Stimulated activated CD4-positive, alpha-beta T cell treated with anti-CD3 and anti-CD28 coated beads, Interleukin-15, amount 100 ng/mL, for 24 hours (primary cell): ENCODE results near the gene ZNF488.

Experiments used
- DNase-seq: peaks from one replicate; pipeline ENCODE4 v3.0.0-alpha.2; 2020

Gene ZNF488

DNA sequence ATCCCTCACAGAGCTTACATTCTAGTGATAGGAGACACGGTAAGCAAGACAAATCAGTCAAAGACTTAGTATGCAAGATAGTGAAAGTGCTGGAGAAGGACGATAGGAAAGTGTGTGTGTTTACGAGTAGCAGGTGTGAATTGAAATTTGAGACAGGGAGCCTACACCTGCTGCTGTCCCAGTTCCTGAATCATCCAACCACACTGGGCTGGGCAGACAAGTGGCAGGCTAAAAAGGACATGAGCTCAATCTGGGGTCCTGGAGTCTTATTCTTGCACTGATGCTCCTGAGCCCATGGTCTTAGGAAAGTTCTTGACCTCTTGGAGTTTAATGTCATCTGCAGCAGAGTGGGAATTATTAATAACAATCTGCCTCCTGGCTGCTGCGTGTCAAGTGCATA lies 19.7 kb downstream of the ZNF488 start:
- no peak for DNase-seq

DNA sequence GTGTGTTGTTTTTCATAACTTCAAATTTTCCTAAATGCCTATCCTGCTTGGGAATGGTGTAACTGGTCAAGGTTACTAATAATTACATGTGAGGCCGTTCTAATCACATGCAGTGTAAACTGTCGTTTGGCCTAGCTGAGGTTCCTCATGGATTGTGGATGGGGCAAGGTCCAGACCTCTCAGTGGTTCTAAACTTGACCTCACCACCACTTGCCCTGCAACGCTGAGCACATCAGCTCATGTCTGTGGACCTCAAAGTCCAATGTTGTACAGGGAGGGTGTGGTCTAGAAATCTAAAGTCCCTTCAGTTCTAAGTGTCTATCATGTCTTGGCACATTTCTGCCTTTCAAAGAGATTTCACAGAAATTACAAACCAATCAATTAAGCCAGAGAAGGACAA lies 20.3 kb downstream of the ZNF488 start:
- DNase-seq, result no peak

DNA sequence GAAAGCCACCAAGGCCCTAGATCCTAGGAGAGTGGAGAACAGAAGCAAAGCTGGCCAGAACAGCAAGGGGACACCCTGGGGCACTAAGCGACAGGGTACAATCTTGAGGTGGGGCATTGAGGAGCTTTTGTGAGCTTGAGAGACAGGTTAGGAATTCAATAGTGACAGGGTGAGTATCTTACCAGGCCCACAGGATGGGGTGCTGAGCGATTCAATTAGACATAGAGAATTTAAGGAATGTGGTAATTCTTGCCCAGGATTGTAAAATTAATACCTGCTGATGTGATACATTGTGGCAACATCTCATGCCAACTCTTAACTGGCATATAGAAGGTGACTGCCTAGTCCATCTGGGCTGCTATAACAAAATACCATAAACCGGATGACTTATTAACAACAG lies 21.9 kb downstream of the ZNF488 start:
- DNase-seq, result no peak

DNA sequence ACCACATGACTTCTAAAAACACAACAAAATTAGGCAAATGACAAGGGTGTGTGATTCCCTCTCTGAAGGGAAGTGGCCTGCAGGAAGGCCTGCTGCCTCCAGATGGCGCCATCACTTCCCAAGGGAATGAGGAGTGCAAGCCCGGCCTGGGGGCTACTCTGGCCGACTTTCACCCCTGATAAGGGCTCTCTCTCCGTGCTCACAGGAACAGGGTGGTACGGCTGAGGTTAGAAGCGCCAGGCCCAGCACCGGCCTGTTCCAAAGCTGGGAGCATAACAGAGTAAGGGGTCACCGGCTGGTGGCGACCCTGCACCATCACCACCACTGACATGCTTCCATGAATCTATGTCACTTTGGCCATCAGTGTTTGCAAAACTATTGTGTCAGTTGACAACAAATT lies 22.8 kb downstream of the ZNF488 start:
- peak; percentile 59 for DNase-seq

DNA sequence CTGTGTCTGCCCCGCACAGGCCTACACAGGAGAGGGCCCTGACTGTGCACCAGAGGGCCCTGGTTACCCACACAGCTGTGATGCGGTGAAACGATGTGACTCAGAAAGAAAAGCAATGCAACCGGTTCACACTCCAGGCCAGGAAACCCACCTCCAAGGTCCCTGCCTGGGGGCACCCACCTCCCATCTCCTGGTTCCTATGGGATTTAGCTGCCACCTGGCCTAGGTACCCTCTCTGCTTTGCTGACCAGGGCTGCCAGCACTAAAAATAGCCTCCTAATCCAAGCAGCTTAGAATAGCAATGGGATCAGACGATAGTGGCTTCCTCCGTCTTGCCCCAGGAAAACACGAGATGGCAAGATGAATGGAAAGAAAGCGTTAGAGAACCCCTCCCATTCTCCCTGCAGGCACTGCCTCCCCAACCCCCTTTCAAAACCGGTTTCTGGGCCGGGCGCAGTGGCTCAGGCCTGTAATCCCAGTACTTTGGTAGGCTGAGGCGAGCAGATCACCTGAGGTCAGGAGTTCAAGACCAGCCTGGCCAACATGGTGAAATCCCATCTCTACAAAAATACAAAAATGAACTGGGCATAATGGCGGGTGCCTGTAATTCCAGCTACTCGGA lies 23.6 kb downstream of the ZNF488 start:
- no peak for DNase-seq

DNA sequence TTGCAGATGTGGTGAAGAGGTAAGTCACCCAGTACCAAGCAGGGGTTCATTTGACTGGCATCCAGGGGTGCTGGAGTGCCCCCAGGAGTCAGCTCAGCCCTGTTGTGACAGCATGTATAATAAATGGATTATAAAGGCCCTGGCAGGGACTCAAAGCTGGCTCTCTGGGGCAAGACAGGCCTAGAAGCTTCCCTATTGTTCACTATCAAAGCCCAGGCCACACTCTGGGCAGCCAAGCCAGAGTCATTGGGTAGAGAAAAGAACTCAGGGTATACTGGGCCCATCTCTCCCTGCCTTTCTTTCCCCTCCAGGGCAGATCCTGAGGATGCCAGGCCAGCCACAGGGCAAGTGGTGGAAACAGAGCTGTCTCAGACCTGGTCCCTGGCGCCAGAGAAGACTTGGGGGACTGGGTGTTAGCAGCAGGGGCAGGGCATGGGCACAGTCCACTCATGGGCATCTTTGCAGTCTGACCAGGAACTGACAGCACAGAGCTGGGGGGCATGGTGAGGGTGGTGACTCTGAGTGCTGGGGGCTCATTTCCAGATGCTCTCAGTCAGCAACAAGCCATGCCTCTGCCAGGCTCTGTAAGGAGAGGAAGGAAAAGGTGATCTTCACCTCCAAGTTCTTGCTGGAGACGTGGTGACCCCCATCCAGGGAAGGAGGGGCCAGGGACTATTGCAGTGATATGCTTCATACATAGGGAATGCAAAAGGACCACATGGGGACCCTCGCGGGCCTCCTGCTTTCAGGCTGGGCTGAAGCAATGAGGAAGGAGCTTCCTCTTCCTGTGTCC lies 24.3 kb downstream of the ZNF488 start:
- no peak for DNase-seq

DNA sequence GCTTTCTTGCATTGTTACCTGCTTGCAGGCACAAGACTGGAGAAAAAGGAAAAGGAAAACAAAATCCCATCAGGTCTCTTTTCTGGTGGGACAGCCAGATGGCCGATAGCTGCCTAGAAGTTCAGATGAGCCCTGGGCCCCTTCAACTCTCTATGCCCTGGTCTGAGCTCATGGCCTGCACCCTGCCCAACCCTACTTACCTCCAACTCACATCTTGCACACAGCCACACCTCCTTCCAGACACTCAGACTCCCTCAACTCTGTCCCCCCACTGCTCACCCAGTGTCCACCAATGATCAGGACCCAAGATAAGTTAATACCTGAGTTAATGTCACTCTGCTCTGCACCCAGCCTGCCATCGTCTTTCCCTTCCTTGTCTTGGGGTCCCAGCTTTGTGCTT lies 25.0 kb downstream of the ZNF488 start:
- no peak for DNase-seq

DNA sequence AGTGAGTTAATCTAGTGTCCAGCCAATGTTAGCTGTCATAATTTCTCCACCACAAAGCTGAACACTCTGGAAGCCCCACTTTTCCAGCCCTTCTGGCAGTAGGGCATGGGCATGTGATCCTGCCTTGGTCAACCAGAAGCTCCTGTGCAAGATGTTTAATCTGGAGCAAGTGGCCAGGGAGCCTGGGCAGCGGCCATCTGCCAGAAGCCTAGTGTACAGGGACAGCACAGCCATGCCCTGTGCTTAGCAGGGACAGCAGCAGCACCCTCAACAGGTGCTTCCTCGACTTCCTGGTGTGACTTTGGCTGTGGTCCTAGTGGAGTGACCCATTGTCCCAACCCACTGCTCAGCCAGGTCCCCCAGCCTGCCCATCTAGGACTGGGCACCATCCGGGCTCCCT lies 25.6 kb downstream of the ZNF488 start:
- DNase-seq, result no peak

DNA sequence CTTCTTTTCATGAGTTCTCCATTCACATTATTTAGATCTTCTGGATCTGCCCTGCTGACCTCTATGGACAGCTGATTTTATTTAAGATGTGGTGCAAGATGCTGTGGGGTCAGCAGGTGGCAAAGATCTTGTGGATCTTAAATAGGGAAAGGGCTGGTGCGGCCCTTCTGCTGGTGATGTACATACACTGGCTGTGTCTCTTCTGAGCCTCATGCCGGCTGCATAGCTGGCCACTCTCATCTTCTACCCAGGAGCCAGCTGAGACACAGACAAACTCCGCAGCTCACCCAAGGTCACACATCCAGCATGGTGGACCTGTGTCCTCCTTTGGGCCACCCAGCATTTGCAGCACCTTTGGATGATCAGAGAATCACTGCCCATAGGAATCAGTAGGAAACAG lies 26.2 kb downstream of the ZNF488 start:
- no peak for DNase-seq

DNA sequence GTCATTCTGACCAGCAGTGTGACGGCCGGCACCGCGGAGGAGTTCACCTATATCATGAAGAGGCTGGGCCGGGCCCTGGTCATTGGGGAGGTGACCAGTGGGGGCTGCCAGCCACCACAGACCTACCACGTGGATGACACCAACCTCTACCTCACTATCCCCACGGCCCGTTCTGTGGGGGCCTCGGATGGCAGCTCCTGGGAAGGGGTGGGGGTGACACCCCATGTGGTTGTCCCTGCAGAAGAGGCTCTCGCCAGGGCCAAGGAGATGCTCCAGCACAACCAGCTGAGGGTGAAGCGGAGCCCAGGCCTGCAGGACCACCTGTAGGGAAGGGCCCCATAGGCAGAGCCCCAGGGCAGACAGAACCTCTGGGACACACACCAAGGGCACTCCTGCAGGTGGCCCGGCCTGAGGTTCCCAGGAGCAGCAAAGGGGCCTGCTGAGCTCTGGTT lies 26.9 kb downstream of the ZNF488 start:
- DNase-seq, result no peak

DNA sequence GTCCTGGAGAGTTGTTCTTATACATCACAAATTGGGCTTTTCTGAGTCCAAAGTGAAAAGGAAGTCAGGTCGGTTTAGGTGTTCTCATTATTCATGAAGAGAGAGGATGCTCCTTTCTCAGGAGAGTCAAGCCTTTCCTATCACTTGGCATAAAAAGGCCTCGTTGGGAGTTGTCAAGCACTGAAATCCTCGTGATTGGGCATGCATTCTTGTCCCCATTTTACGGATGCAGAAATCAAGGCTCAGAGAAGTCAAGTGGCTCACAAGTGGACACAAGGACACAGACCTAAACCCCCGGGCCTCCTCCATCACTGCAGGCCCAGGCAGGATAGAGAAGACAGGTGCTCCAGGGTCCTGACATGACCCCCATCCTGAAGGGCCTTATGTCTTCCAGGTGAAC lies 27.4 kb downstream of the ZNF488 start:
- no peak for DNase-seq

DNA sequence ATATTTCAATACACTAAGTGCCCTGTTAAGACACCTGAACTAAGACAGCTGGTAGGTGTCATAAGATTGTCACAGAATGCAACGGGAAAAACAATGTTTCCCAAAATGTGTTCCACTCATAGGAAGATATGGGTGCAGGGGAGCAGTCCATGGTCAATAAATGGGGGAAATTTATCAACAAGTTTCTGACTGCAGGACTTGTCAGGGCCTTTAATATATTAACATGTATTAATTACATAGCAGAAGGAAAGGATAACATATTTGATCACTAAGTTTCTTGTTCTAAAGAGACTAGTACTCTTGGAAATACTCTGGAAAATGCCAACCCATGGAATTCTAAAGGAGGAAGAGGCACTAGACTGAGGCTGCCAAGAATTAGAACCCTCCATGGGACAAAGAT lies 29.2 kb downstream of the ZNF488 start:
- DNase-seq, result no peak

DNA sequence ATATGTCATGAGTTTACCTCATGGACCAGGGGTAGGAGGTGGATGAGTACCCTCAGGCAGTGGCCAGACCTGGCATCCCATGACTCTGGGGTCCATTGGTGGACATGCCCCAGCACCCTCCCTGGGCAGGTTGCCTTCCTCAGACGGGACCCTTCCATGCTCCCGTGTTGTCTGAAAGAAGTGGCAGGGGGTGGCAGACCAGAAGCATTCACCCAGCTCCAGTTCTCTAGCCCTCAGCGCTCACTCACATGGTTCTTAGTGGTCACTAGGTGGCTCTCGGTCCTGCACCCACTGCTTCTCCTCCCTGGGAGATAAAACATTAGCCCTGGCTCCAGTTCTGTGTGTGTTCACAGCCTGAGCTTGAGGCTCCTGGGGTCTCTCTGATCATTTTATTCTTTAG lies 29.9 kb downstream of the ZNF488 start:
- no peak for DNase-seq

DNA sequence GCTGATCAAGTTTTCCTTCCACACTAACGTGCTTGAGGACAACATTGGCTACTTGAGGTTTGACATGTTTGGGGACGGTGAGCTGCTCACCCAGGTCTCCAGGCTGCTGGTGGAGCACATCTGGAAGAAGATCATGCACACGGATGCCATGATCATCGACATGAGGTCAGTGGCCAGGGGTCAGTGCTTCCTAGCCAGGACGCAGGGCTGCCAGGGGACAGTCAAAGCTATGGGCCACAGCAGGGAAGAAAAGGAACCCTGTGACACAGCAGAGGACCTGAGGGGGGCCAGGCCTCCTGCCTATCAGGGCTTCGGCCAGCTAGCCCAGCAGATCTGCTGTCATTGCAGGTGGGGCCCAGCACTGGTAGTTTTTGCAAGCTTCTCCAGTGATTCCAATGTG lies 30.7 kb downstream of the ZNF488 start:
- no peak for DNase-seq

DNA sequence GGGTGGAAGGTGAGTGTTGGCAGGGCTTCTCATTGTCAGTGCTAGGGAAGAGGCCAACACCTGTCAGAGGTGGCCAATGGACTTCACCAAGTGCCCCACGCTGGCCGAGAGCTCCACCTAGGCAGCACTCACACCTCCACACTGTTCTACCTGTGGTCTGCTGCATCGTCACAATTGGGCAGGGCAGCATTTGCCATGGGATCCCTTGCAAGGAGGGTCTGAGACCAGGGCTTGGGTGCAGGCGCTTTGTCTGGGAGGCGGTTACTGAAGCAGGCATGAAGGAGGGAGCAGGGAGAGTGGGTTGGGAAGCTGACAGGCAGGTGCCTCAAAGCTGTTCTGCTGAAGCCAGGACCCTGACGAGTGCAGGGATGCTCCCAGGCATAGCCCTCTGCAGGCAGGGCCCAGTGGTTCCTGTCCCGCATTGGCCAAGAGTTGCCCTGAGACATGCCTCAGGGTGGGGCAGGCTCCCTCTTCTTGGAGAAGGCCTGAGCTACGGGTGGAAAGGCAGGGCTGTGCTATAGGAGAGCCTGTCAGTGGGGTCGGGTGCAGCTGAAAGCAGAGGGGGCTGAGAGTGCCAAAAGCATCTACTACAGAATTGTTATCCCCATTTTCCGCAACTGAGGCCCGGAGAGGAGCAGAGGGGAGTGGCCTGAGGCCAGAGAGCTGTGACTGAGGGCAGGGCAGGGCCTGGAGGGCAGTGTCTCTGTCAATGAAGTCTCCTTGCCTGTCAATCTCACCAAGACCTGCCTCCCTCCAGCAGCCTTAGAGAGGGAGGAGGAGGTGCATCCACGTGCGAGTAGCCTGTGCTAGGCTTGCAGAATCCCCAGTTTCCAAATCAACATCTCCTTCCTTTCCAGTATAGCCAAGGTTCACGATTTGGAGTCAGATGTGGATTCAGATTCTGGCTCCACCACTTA lies 31.9 kb downstream of the ZNF488 start:
- no peak for DNase-seq

DNA sequence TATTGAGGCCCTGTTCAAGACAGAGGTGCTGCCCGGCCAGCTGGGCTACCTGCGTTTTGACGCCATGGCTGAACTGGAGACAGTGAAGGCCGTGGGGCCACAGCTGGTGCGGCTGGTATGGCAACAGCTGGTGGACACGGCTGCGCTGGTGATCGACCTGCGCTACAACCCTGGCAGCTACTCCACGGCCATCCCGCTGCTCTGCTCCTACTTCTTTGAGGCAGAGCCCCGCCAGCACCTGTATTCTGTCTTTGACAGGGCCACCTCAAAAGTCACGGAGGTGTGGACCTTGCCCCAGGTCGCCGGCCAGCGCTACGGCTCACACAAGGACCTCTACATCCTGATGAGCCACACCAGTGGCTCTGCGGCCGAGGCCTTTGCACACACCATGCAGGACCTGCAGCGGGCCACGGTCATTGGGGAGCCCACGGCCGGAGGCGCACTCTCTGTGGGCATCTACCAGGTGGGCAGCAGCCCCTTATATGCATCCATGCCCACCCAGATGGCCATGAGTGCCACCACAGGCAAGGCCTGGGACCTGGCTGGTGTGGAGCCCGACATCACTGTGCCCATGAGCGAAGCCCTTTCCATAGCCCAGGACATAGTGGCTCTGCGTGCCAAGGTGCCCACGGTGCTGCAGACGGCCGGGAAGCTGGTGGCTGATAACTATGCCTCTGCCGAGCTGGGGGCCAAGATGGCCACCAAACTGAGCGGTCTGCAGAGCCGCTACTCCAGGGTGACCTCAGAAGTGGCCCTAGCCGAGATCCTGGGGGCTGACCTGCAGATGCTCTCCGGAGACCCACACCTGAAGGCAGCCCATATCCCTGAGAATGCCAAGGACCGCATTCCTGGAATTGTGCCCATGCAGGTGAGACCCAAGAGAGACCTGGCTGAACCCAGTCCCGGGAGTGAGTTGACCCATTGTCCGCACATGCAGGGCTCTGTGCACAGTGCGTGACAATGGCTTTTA lies 33.1 kb downstream of the ZNF488 start:
- no peak for DNase-seq

DNA sequence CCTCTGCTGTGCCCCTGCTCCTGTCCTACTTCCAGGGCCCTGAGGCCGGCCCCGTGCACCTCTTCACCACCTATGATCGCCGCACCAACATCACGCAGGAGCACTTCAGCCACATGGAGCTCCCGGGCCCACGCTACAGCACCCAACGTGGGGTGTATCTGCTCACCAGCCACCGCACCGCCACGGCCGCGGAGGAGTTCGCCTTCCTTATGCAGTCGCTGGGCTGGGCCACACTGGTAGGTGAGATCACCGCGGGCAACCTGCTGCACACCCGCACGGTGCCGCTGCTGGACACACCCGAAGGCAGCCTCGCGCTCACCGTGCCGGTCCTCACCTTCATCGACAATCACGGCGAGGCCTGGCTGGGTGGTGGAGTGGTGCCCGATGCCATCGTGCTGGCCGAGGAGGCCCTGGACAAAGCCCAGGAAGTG lies 34.1 kb downstream of the ZNF488 start:
- DNase-seq, result no peak

DNA sequence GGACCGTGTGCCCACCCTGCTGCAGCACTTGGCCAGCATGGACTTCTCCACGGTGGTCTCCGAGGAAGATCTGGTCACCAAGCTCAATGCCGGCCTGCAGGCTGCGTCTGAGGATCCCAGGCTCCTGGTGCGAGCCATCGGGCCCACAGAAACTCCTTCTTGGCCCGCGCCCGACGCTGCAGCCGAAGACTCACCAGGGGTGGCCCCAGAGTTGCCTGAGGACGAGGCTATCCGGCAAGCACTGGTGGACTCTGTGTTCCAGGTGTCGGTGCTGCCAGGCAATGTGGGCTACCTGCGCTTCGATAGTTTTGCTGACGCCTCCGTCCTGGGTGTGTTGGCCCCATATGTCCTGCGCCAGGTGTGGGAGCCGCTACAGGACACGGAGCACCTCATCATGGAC lies 34.6 kb downstream of the ZNF488 start:
- no peak for DNase-seq

DNA sequence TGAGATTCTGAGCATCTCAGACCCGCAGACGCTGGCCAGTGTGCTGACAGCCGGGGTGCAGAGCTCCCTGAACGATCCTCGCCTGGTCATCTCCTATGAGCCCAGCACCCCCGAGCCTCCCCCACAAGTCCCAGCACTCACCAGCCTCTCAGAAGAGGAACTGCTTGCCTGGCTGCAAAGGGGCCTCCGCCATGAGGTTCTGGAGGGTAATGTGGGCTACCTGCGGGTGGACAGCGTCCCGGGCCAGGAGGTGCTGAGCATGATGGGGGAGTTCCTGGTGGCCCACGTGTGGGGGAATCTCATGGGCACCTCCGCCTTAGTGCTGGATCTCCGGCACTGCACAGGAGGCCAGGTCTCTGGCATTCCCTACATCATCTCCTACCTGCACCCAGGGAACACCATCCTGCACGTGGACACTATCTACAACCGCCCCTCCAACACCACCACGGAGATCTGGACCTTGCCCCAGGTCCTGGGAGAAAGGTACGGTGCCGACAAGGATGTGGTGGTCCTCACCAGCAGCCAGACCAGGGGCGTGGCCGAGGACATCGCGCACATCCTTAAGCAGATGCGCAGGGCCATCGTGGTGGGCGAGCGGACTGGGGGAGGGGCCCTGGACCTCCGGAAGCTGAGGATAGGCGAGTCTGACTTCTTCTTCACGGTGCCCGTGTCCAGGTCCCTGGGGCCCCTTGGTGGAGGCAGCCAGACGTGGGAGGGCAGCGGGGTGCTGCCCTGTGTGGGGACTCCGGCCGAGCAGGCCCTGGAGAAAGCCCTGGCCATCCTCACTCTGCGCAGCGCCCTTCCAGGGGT lies 35.2 kb downstream of the ZNF488 start:
- DNase-seq, result no peak

DNA sequence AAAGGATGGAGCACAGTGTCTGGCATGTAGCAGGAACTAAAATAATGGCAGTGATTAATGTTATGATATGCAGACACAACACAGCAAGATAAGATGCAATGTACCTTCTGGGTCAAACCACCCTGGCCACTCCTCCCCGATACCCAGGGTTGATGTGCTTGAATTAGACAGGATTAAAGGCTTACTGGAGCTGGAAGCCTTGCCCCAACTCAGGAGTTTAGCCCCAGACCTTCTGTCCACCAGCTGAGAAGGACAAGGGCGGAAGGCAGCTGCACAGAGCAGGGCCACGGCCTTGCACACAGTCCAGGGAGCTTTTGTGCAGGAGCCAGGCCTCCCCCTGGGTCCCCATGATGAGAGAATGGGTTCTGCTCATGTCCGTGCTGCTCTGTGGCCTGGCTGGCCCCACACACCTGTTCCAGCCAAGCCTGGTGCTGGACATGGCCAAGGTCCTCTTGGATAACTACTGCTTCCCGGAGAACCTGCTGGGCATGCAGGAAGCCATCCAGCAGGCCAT lies 35.9 kb downstream of the ZNF488 start, which contains the start of gene RBP3:
Gene RBP3 (plus strand): TSS at position 226 of the 514 bp plus-strand sequence. CDS start 122 bp downstream, at position 348.
- no peak for DNase-seq

DNA sequence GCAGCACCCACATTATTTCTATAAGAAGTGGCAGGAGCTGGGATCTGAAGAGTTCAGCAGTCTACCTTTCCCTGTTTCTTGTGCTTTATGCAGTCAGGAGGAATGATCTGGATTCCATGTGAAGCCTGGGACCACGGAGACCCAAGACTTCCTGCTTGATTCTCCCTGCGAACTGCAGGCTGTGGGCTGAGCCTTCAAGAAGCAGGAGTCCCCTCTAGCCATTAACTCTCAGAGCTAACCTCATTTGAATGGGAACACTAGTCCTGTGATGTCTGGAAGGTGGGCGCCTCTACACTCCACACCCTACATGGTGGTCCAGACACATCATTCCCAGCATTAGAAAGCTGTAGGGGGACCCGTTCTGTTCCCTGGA lies 36.8 kb downstream of the ZNF488 start:
- no peak for DNase-seq
